Measurements from ENCODE around the gene MPRIP. TPM values are rescaled to one million over a fixed set of nuclear protein-coding genes. Genes with fewer than 3 reads are reported as not detected.

MPRIP gene
- total RNA-seq, 1 experiment from 2014 or later: 132 TPM

GRCh38 chr17:17042851-17043460, 699 bp downstream of the MPRIP start:
- Histone ChIP-seq H3K27me3 (ENCODE audit: insufficient read depth, low read length) (no peaks in the 10 kb centered on the region), H3K56ac (ENCODE audit: insufficient read length, low read depth, low read length) (no peak overlapping the region), H3K4ac (ENCODE audit: low read depth, low read length) (no peak overlapping the region), H4K20me1 (ENCODE audit: control insufficient read depth, insufficient read depth, insufficient read length) (no peaks in the 10 kb centered on the region), H2AK5ac (ENCODE audit: insufficient read length, low read length) (no peak overlapping the region), H3K4me1 (ENCODE audit: insufficient read depth, low read length) (peaks cover 5% of the 10 kb centered on the region; the same call in 1 of the 2 replicates), H3K14ac (ENCODE audit: insufficient read depth, low read length) (no peak overlapping the region), H2BK5ac (ENCODE audit: insufficient read length, low read length) (no peak overlapping the region), H3K27ac (ENCODE audit: insufficient read length, low read depth, low read length) (no peak overlapping the region), H3K23ac (ENCODE audit: insufficient read length, low read depth, low read length) (no peak overlapping the region), H3K79me1 (ENCODE audit: insufficient read depth, low read depth, low read length, poor library complexity, severe bottlenecking) (peaks cover 4% of the 10 kb centered on the region), H3K4me2 (ENCODE audit: insufficient read depth, insufficient read length, low read length) (peak overlapping the region; percentile 67), H4K5ac (ENCODE audit: insufficient read length, low read depth, low read length) (no peak overlapping the region), H3T11ph (ENCODE audit: low read length) (no peak overlapping the region), H3K9ac (ENCODE audit: extremely low read depth, insufficient read length, low read length) (peak overlapping the region; percentile 67), H3K23me2 (ENCODE audit: insufficient read length, low read depth, low read length, poor library complexity, severe bottlenecking) (peaks cover 11% of the 10 kb centered on the region), H2BK20ac (ENCODE audit: low read depth, low read length, poor library complexity, severe bottlenecking) (no peak overlapping the region), H2BK12ac (ENCODE audit: insufficient read length, low read depth, low read length) (no peak overlapping the region), H2AFZ (ENCODE audit: low read length) (no peak overlapping the region), H3K9me3 (ENCODE audit: control insufficient read depth, low read depth, low read length) (no peaks in the 10 kb centered on the region), H4K91ac (ENCODE audit: insufficient read length, low read depth, low read length) (no peak overlapping the region), H2BK15ac (ENCODE audit: low read depth, low read length) (no peak overlapping the region), H4K8ac (replicated peaks; ENCODE audit: insufficient read length, low read depth, low read length) (no peak overlapping the region), H3K79me2 (ENCODE audit: insufficient read depth, low read length) (peaks cover 14% of the 10 kb centered on the region; the same call in 1 of the 2 replicates), H2BK120ac (ENCODE audit: low read depth, low read length, poor library complexity, severe bottlenecking) (no peak overlapping the region), H3K18ac (ENCODE audit: insufficient read length, low read depth, low read length) (no peak overlapping the region)
- peaks cover 32 to 40% of the 10 kb centered on the region in 2 experiments for H3K4me1 Mint-ChIP-seq
- TF ChIP-seq, protein P1, sequence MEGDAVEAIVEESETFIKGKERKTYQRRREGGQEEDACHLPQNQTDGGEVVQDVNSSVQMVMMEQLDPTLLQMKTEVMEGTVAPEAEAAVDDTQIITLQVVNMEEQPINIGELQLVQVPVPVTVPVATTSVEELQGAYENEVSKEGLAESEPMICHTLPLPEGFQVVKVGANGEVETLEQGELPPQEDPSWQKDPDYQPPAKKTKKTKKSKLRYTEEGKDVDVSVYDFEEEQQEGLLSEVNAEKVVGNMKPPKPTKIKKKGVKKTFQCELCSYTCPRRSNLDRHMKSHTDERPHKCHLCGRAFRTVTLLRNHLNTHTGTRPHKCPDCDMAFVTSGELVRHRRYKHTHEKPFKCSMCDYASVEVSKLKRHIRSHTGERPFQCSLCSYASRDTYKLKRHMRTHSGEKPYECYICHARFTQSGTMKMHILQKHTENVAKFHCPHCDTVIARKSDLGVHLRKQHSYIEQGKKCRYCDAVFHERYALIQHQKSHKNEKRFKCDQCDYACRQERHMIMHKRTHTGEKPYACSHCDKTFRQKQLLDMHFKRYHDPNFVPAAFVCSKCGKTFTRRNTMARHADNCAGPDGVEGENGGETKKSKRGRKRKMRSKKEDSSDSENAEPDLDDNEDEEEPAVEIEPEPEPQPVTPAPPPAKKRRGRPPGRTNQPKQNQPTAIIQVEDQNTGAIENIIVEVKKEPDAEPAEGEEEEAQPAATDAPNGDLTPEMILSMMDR (conservative IDR thresholded peaks at IDR 0.05): no peak
- no CpG with 5 or more reads among the region's 37 CpGs for WGBS (ENCODE audit: extremely low coverage, insufficient read length, low lambda C conversion rate)
- H3K27ac Mint-ChIP-seq: peak overlapping the region in 2 of 3 experiments; percentile 75 to 77; a peak in 2 of 7 replicates
- peaks cover 13% of the 10 kb centered on the region for H3K27me3 Mint-ChIP-seq (ENCODE audit: low read depth)
- peak overlapping the region; percentile 88 to 96 for H3K4me3 Mint-ChIP-seq
- peak; percentile 49 for DNase-seq
- H3K9me3 Mint-ChIP-seq: peaks cover 0 to 3% of the 10 kb centered on the region in 2 experiments; a peak in 1 of 5 replicates
- H3K36me3 Mint-ChIP-seq (ENCODE audit: insufficient read depth in 1 of 3, low read depth in 3 of 3): peaks cover 4 to 7% (median 7%) of the 10 kb centered on the region in 3 experiments; a peak in 5 of 7 replicates

Data from H9 (cell line).